ENCODE results near the gene TECPR2. TPM values are rescaled to one million over a fixed set of nuclear protein-coding genes. Genes with fewer than 3 reads are reported as not detected.

Gene TECPR2
- total and polyA plus RNA-seq, 10 of the 15 experiments (the other 5 are each of a cell fraction or from before 2014, with no cell fraction given): 0.15 to 10.0 (median 3.0) TPM

DNA sequence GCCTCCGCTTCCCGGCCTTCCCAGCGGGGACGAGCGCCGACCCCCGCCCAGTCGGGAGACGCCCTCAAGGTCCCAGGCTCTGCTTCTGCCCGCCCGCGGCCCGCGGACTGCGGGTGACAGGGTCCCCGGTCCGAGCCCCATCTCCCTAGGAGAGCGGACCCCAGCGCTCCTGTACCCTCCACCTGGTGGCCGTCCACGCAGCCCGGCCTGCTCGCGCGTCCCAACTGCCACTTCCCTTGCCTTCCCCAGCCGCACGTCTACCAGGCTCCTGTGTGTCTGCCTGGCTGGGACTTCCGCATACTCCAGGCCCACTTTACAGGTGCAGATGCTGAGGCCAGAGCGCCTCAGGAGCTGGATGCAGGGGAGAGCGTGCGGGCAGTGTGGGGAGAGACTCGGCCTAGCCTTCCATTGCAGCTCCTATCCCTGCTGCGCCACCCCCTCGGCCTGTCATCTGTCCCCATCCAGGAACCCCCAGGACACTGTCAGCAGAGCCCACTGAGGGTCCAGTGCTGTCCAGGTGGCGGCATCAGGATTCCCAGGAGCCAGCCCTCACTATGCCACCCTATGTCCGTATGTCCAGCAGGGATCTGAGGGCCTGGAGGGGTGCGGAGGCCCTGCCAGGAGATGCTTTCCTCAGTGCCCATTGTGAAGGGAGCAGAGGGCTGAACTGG, 154.8 kb downstream of the TECPR2 start:
- 29% methylated on average over 32 of the region's 37 CpGs for WGBS (ENCODE audit: insufficient coverage, insufficient replicate concordance, low lambda C conversion rate, missing lambda C conversion rate)
- TF ChIP-seq IKZF1 (conservative IDR thresholded peaks at IDR 0.05): 0 out of 2 replicates have a peak, but pooled peaks have one; percentile 5
- no peak for TF ChIP-seq YY1 (IDR thresholded peaks at IDR 0.05; ENCODE audit: low read depth, low read length)
- TF ChIP-seq, protein P1, sequence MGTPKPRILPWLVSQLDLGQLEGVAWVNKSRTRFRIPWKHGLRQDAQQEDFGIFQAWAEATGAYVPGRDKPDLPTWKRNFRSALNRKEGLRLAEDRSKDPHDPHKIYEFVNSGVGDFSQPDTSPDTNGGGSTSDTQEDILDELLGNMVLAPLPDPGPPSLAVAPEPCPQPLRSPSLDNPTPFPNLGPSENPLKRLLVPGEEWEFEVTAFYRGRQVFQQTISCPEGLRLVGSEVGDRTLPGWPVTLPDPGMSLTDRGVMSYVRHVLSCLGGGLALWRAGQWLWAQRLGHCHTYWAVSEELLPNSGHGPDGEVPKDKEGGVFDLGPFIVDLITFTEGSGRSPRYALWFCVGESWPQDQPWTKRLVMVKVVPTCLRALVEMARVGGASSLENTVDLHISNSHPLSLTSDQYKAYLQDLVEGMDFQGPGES (IDR thresholded peaks at IDR 0.05): no peak
- TF ChIP-seq FOS (IDR thresholded peaks at IDR 0.05; ENCODE audit: borderline replicate concordance, extremely low read depth, insufficient read length): no peak

More for the DNA sequence above, 154.8 kb downstream of the TECPR2 start:
- Histone ChIP-seq H3K79me2 (ENCODE audit: control insufficient read depth, insufficient read depth, low read length) (no peaks in the 10 kb centered on the region), H3K4me1 (ENCODE audit: control insufficient read depth, insufficient read depth, low read length) (no peaks in the 10 kb centered on the region), H3K4me2 (ENCODE audit: control insufficient read depth, insufficient read depth) (peak overlapping the region; percentile 77), H3K36me3 (ENCODE audit: control insufficient read depth in 2 of 2, insufficient read depth in 2 of 2, low read length in 1 of 2) (no peaks in the 10 kb centered on the region), H3K9me3 (replicated peaks; ENCODE audit: control insufficient read depth, insufficient read depth, low read length) (no peaks in the 10 kb centered on the region), H3K4me3 (peak overlapping the region; percentile 46; the same call in 1 of the 2 replicates), H3K27me3 (replicated peaks in 1 of 2; ENCODE audit: control insufficient read depth in 2 of 2, insufficient read depth in 2 of 2, low read length in 1 of 2) (peaks cover 0 to 2% of the 10 kb centered on the region in 2 experiments; a peak in 1 of 4 replicates), H4K20me1 (ENCODE audit: control insufficient read depth, insufficient read depth) (no peaks in the 10 kb centered on the region), H3K27ac (ENCODE audit: control insufficient read depth, insufficient read depth) (no peak overlapping the region), H3K9ac (ENCODE audit: control insufficient read depth, insufficient read depth, low read length) (peak overlapping the region; percentile 56; the same call in 1 of the 2 replicates), H2AFZ (ENCODE audit: control insufficient read depth, low read depth, low read length) (peak overlapping the region; percentile 85)
- RAD21 ChIA-PET (ENCODE audit: unreplicated experiment): interaction anchor here (3.0 kb wide), 1 partner anchor 79 kb away, joined by 10 read pairs; no protein-coding TSS in a partner anchor
- ATAC-seq (peak; percentile 31), DNase-seq (ENCODE audit: low read depth, low spot score) (no peak), FAIRE-seq (no peak)
- CTCF ChIA-PET: interaction anchor here (1.0 to 2.8 kb wide), 5 partner anchors 8 to 200 kb away, joined by 3 to 15 read pairs (median 4); partner anchors contain the start of gene ANKRD9
- no TSS peak for BruUV-seq (replicated peaks)
- intact Hi-C loops (cut with micrococcal nuclease; ENCODE audit: unreplicated experiment): loop anchor here (5.0 to 10.0 kb wide), 2 partner anchors 200 to 553 kb away; partner anchors contain the start of genes DYNC1H1 and ZNF839
- in situ Hi-C loops (cut with MboI): loop anchor here (5.0 to 10.0 kb wide), 2 partner anchors 75 to 553 kb away; partner anchors contain the start of gene DYNC1H1
- POLR2A ChIA-PET: no interaction called here
- SMC1A ChIA-PET (ENCODE audit: uncharacterized antibody, unreplicated experiment): interaction anchor here (1.2 to 1.5 kb wide), 2 partner anchors 79 to 200 kb away, joined by 5 to 6 read pairs; no protein-coding TSS in a partner anchor

Data from GM12878 (cell line).